ENCODE measurements around the gene TEX22. TPM values are rescaled to one million over a fixed set of nuclear protein-coding genes. Genes with fewer than 3 reads are reported as not detected.

Gene TEX22
- total and polyA plus RNA-seq, 11 donors, result 0.06 to 1.8 (median 0.60) TPM; not detected in 3

- TF ChIP-seq POLR2A (IDR thresholded peaks at IDR 0.05), result no peak
- TF ChIP-seq, protein P1, sequence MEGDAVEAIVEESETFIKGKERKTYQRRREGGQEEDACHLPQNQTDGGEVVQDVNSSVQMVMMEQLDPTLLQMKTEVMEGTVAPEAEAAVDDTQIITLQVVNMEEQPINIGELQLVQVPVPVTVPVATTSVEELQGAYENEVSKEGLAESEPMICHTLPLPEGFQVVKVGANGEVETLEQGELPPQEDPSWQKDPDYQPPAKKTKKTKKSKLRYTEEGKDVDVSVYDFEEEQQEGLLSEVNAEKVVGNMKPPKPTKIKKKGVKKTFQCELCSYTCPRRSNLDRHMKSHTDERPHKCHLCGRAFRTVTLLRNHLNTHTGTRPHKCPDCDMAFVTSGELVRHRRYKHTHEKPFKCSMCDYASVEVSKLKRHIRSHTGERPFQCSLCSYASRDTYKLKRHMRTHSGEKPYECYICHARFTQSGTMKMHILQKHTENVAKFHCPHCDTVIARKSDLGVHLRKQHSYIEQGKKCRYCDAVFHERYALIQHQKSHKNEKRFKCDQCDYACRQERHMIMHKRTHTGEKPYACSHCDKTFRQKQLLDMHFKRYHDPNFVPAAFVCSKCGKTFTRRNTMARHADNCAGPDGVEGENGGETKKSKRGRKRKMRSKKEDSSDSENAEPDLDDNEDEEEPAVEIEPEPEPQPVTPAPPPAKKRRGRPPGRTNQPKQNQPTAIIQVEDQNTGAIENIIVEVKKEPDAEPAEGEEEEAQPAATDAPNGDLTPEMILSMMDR (IDR thresholded peaks at IDR 0.05), result no peak
- DNase-seq, result peak in 1 of 5 donors; percentile 38
- WGBS, 4 donors, result 80 to 86% (median 84%) methylated on average over 10 to 12 of the region's 12 CpGs
- Histone ChIP-seq H3K4me3 (no peak overlapping the region), H3K27ac (no peak overlapping the region), H3K4me1 (peaks cover 0 to 15% (median 0%) of the 10 kb centered on the region in 12 donors), H3K36me3 (peaks cover 0 to 37% (median 16%) of the 10 kb centered on the region in 9 donors), H3K27me3 (no peaks in the 10 kb centered on the region), H3K9me3 (no peaks in the 10 kb centered on the region)
- intact Hi-C loops (cut with DNase I), result loop anchor here in 4 of 10 donors (10.0 kb wide), 2 partner anchors 68 to 82 kb away; partner anchors contain the start of gene TMEM121 (in 1 of the 4)
- ATAC-seq, result no peak
Observed at GRCh38 chr14:105442834-105443233, 44.5 kb downstream of the TEX22 start.

GRCh38 chr14:105444859-105445258 is 46.5 kb downstream of the TEX22 start:
- 85 to 89% (median 88%) methylated on average over 12 to 17 of the region's 17 CpGs for WGBS, 4 donors
- peak in 1 of 5 donors; percentile 31 for DNase-seq

GRCh38 chr14:105445290-105445689 is 47.0 kb downstream of the TEX22 start:
- peak in 1 of 5 donors; percentile 54 for DNase-seq
- TF ChIP-seq POLR2A (IDR thresholded peaks at IDR 0.05), result no peak
- TF ChIP-seq, protein P1 (IDR thresholded peaks at IDR 0.05), result no peak

More at GRCh38 chr14:105444859-105445258, 46.5 kb downstream of the TEX22 start:
- no peak overlapping the region for H3K27ac ChIP-seq
- H3K4me3 ChIP-seq, result no peak overlapping the region
- ATAC-seq, result no peak
- no peaks in the 10 kb centered on the region for H3K9me3 ChIP-seq
- intact Hi-C loops (cut with DNase I), result loop anchor here in 8 of 10 donors (5.0 to 10.0 kb wide), 5 partner anchors 42 to 82 kb away; partner anchors contain the start of genes CRIP1 (in 5 of the 8) and TMEM121 (in 3 of the 8)
- H3K36me3 ChIP-seq, result peaks cover 0 to 28% (median 16%) of the 10 kb centered on the region in 9 donors
- H3K4me1 ChIP-seq, result peaks cover 0 to 23% (median 14%) of the 10 kb centered on the region in 12 donors
- TF ChIP-seq POLR2A (IDR thresholded peaks at IDR 0.05), result no peak
- TF ChIP-seq, protein P1 (IDR thresholded peaks at IDR 0.05), result no peak
- no peaks in the 10 kb centered on the region for H3K27me3 ChIP-seq

More at GRCh38 chr14:105445290-105445689, 47.0 kb downstream of the TEX22 start:
- Histone ChIP-seq H3K27me3 (no peaks in the 10 kb centered on the region), H3K9me3 (no peaks in the 10 kb centered on the region), H3K4me1 (peaks cover 0 to 26% (median 14%) of the 10 kb centered on the region in 12 donors), H3K4me3 (no peak overlapping the region), H3K27ac (no peak overlapping the region), H3K36me3 (peaks cover 0 to 28% (median 19%) of the 10 kb centered on the region in 9 donors)
- 85 to 89% (median 89%) methylated on average over 11 to 24 of the region's 24 CpGs for WGBS, 4 donors
- ATAC-seq, result no peak
- intact Hi-C loops (cut with DNase I), result loop anchor here in 8 of 10 donors (5.0 to 10.0 kb wide), 5 partner anchors 42 to 82 kb away; partner anchors contain the start of genes CRIP1 (in 5 of the 8) and TMEM121 (in 3 of the 8)
